ENCODE results near the gene C16orf74.

- TF ChIP-seq CTCF (IDR thresholded peaks at IDR 0.05 in 8 of 11, conservative IDR thresholded peaks at IDR 0.05 in 3 of 11): no peak
- no peak for TF ChIP-seq POLR2A (IDR thresholded peaks at IDR 0.05)
These were observed 23.2 kb upstream of the C16orf74 start for GRCh38 chr16:85774136-85774535.
